IMR-90 (cell line): ENCODE data around the gene SYNRG. TPM values are rescaled to one million over a fixed set of nuclear protein-coding genes. Genes with fewer than 3 reads are reported as not detected.
A peak's percentile ranks its signal among the peaks of the same experiment; 100 is the strongest.

Experiments used
- ATAC-seq: fragments of 200-7000 bp; cut with Tn5 transposase; 2 replicates; pipeline ENCODE4 v1.9.1; 2020; ENCODE audit warnings: low read depth, mild to moderate bottlenecking, moderate library complexity
- BruUV-seq: library from RNA; stranded (reverse); fragments of 400-500 nt; replicated peaks from 2 replicates; lab custom pipeline; 2021; lab: Mats Ljungman, UMichigan
- CTCF ChIA-PET: fragments of 300-600 bp; formaldehyde crosslinking; extraction: SDS; loops from one replicate; lab custom pipeline; 2021; ENCODE audit warnings: antibody characterized with exemption; lab: Yijun Ruan, JAX
- POLR2A ChIA-PET: fragments of 300-600 bp; sonication (Branson Sonifier 250); formaldehyde crosslinking; loops from one replicate; lab custom pipeline; 2022; ENCODE audit warnings: antibody characterized with exemption; ENCODE audit not compliant: unreplicated experiment; lab: Charles Lee
- DNase-seq: peaks from one replicate; pipeline ENCODE4 v3.0.0; 2013
- H2AFZ ChIP-seq: replicated peaks from 2 replicates; pipeline ENCODE3; 2013; ENCODE audit warnings: low read length, mild to moderate bottlenecking; ENCODE audit not compliant: poor library complexity
- H2AK5ac ChIP-seq: 2 replicates; pipeline ENCODE4 v1.6.1; 2013; ENCODE audit warnings: low read depth, low read length, inconsistent platforms
- H2AK9ac ChIP-seq: replicated peaks from 2 replicates; pipeline ENCODE3; 2013; ENCODE audit warnings: mild to moderate bottlenecking, low read depth, low read length, moderate library complexity; ENCODE audit not compliant: poor library complexity
- H2BK120ac ChIP-seq: 2 replicates; pipeline ENCODE4 v1.6.1; 2013; ENCODE audit warnings: low read depth, low read length, inconsistent platforms
- H2BK15ac ChIP-seq: 3 replicates; pipeline ENCODE4 v1.6.1; 2013; ENCODE audit warnings: low read depth, low read length, inconsistent platforms
- H2BK20ac ChIP-seq: 2 replicates; pipeline ENCODE4 v1.6.1; 2013; ENCODE audit warnings: low read depth, mild to moderate bottlenecking, inconsistent platforms, low read length, moderate library complexity
- H2BK5ac ChIP-seq: 2 replicates; pipeline ENCODE4 v1.6.1; 2013; ENCODE audit warnings: mild to moderate bottlenecking, low read depth, low read length, inconsistent platforms; ENCODE audit not compliant: poor library complexity, severe bottlenecking
- H3K14ac ChIP-seq: replicated peaks from 2 replicates; pipeline ENCODE4 v1.6.1; 2013; ENCODE audit warnings: low read depth, low read length, inconsistent platforms
- H3K18ac ChIP-seq: 2 replicates; pipeline ENCODE4 v1.6.1; 2013; ENCODE audit warnings: low read depth, low read length, control low read depth
- H3K23ac ChIP-seq: 2 replicates; pipeline ENCODE4 v1.6.1; 2013; ENCODE audit warnings: low read depth, low read length, inconsistent platforms
- H3K27ac ChIP-seq: 2 replicates; pipeline ENCODE4 v1.5.1; 2013; ENCODE audit warnings: mild to moderate bottlenecking, control low read depth, low read length; ENCODE audit not compliant: insufficient read depth
- H3K27me3 ChIP-seq: 2 replicates; pipeline ENCODE4 v1.6.1; 2013; ENCODE audit warnings: low read length; ENCODE audit not compliant: control insufficient read depth, insufficient read depth
- H3K36me3 ChIP-seq: 2 replicates; pipeline ENCODE4 v1.6.1; 2013; ENCODE audit warnings: low read length, mixed read lengths; ENCODE audit not compliant: control insufficient read depth, insufficient read depth
- H3K4ac ChIP-seq: 2 replicates; pipeline ENCODE4 v1.6.1; 2013; ENCODE audit warnings: low read depth, low read length, inconsistent platforms
- H3K4me1 ChIP-seq: 2 replicates; pipeline ENCODE4 v1.6.1; 2013; ENCODE audit warnings: low read length, mixed read lengths; ENCODE audit not compliant: control insufficient read depth, insufficient read depth
- H3K4me2 ChIP-seq: 2 replicates; pipeline ENCODE4 v1.6.1; 2013; ENCODE audit warnings: low read depth, mild to moderate bottlenecking, control low read depth, low read length, moderate library complexity
- H3K4me3 ChIP-seq: 2 replicates; pipeline ENCODE4 v1.5.1; 2013; ENCODE audit warnings: low read depth, mild to moderate bottlenecking, control low read depth, low read length, moderate library complexity; ENCODE audit not compliant: insufficient read depth
- H3K56ac ChIP-seq: 2 replicates; pipeline ENCODE4 v1.6.1; 2013; ENCODE audit warnings: low read length, inconsistent platforms; ENCODE audit not compliant: insufficient read depth; ENCODE audit errors: extremely low read depth
- H3K79me1 ChIP-seq, 2 experiments: 2 replicates each; pipeline ENCODE4 v1.6.1; 2013; ENCODE audit warnings: low read length in 2 of 2, inconsistent platforms in 1 of 2, low read depth in 1 of 2
- H3K9ac ChIP-seq: 2 replicates; pipeline ENCODE4 v1.6.1; 2013; ENCODE audit warnings: low read depth, low read length, control low read depth
- H3K9me1 ChIP-seq: 2 replicates; pipeline ENCODE4 v1.6.1; 2013; ENCODE audit warnings: low read length, inconsistent platforms; ENCODE audit not compliant: insufficient read depth
- H3K9me3 ChIP-seq: 2 replicates; pipeline ENCODE4 v1.6.1; 2013; ENCODE audit warnings: low read length; ENCODE audit not compliant: control insufficient read depth, insufficient read depth
- H4K20me1 ChIP-seq: 2 replicates; pipeline ENCODE4 v1.6.1; 2013; ENCODE audit warnings: low read length, inconsistent platforms; ENCODE audit not compliant: insufficient read depth
- H4K5ac ChIP-seq: 2 replicates; pipeline ENCODE4 v1.6.1; 2013; ENCODE audit warnings: mild to moderate bottlenecking, low read depth, low read length, control low read depth
- H4K8ac ChIP-seq, 2 experiments: 2 replicates each; pipeline ENCODE4 v1.6.1; 2013; ENCODE audit warnings: low read depth in 2 of 2, low read length in 2 of 2, control low read depth in 1 of 2, inconsistent platforms in 1 of 2
- H4K91ac ChIP-seq: 2 replicates; pipeline ENCODE4 v1.6.1; 2013; ENCODE audit warnings: low read depth, low read length, inconsistent platforms; ENCODE audit not compliant: insufficient read depth
- ELK1 ChIP-seq: fragments of 150-350 bp; IDR thresholded peaks from 2 replicates; pipeline ENCODE4 v1.6.1; 2016; ENCODE audit warnings: low read depth, mild to moderate bottlenecking, low read length, moderate library complexity, borderline replicate concordance
- SMC3 ChIP-seq: fragments of 150-350 bp; IDR thresholded peaks from 2 replicates; pipeline ENCODE4 v1.6.1; 2016; ENCODE audit warnings: low read depth, mild to moderate bottlenecking, antibody characterized with exemption, low read length, moderate library complexity
- WGBS, 2 experiments: methylation state at CpG; one replicate each; pipeline versions ENCODE4 v1.1.5 to v1.1.7; 2013; ENCODE audit warnings: missing lambda C conversion rate in 2 of 2; ENCODE audit not compliant: insufficient read length in 1 of 2; ENCODE audit errors: extremely low coverage in 2 of 2; 5-methylcytosine and 5-hydroxymethylcytosine counted together
- dilution Hi-C: fragments of 300-500 bp; cut with HindIII; formaldehyde crosslinking; loops from one replicate; pipeline ENCODE4 v1.14.3; 2018; ENCODE audit warnings: low sequenced_read_pairs; ENCODE audit not compliant: unreplicated experiment
- in situ Hi-C: fragments of 300-500 bp; cut with MboI; formaldehyde crosslinking; loops from 3 replicates; pipeline ENCODE4 v1.14.3; 2019; ENCODE audit warnings: low sequenced_read_pairs, inconsistent platforms, mixed read lengths
- intact Hi-C: fragments of 100-400 bp; cut with micrococcal nuclease; formaldehyde crosslinking; loops from 2 replicates; pipeline ENCODE4 v1.10.0; 2022
- polyA plus RNA-seq, 3 experiments: library from polyadenylated mRNA; depleted of rRNA; stranded (reverse); fragments of >200 nt; gene quantifications; 2 replicates each; pipeline ENCODE4 v1.2.3, GENCODE V29; 2012; ENCODE audit warnings: low replicate concordance in 1 of 3
- total RNA-seq: library from RNA; depleted of rRNA; stranded (reverse); fragments of >200 nt; gene quantifications from 2 replicates; pipeline ENCODE4 v1.2.3, GENCODE V29; 2012

SYNRG gene
- total and polyA plus RNA-seq, 2 of the 4 experiments (the other 2 are of a cell fraction), result 11.7 to 15.2 TPM

GRCh38 chr17:37518826-37519225 is 90.4 kb downstream of the SYNRG start:
- in situ Hi-C loops (no loop called here), intact Hi-C loops (no loop called here), dilution Hi-C loops (no loop called here)
- ChIA-PET CTCF (interaction anchor here (0.6 to 2.0 kb wide), 3 partner anchors 8 to 342 kb away, joined by 3 to 5 read pairs (median 3); no protein-coding TSS in a partner anchor), POLR2A (no interaction called here)
- Histone ChIP-seq H3K14ac (0 out of 2 replicates have a peak overlapping the region, but pooled peaks have one; percentile 2), H3K79me1 (peaks cover 11 to 71% of the 10 kb centered on the region in 2 experiments), H3K36me3 (peaks cover 32% of the 10 kb centered on the region), H2AFZ (no peak overlapping the region), H2BK5ac (no peak overlapping the region), H2BK15ac (no peak overlapping the region), H3K9me3 (no peaks in the 10 kb centered on the region), H4K8ac (no peak overlapping the region), H4K91ac (no peak overlapping the region), H3K9me1 (peaks cover 30% of the 10 kb centered on the region), H3K4me2 (no peak overlapping the region), H4K5ac (no peak overlapping the region), H2BK120ac (0 out of 2 replicates have a peak overlapping the region, but pooled peaks have one; percentile 17), H3K27ac (no peak overlapping the region), H3K23ac (0 out of 2 replicates have a peak overlapping the region, but pooled peaks have one; percentile 43), H3K4ac (peak overlapping the region; percentile 6), H2AK5ac (no peak overlapping the region), H3K18ac (no peak overlapping the region), H3K4me3 (no peak overlapping the region), H2AK9ac (peak overlapping the region; percentile 47), H3K56ac (no peak overlapping the region), H3K27me3 (no peaks in the 10 kb centered on the region), H3K4me1 (peaks cover 19% of the 10 kb centered on the region), H3K9ac (no peak overlapping the region), H2BK20ac (no peak overlapping the region), H4K20me1 (peaks cover 23% of the 10 kb centered on the region)
- BruUV-seq, result no TSS peak
- 83% methylated on average over 6 of the region's 8 CpGs; no CpG with 5 or more reads in 1 of the 2 experiments for WGBS, 2 experiments
- no peak for TF ChIP-seq SMC3
- no peak for TF ChIP-seq ELK1
- ATAC-seq (no peak), DNase-seq (no peak)
